Fibroblast of lung (primary cell): ENCODE data around the gene HSPBP1. TPM values are rescaled to one million over a fixed set of nuclear protein-coding genes. Genes with fewer than 3 reads are reported as not detected.

Experiments used
- DNase-seq, 2 donors: peaks; one replicate each; pipeline versions ENCODE4 v3.0.0 to v3.0.0-alpha.2; 2010; ENCODE audit warnings: low read depth in 2 of 2
- H2AFZ ChIP-seq: 2 replicates; pipeline ENCODE4 v1.5.1; 2012; ENCODE audit warnings: low read length, control low read depth, inconsistent platforms
- H3K27ac ChIP-seq: 2 replicates; pipeline ENCODE4 v1.5.1; 2011; ENCODE audit warnings: low read length, control low read depth; ENCODE audit not compliant: insufficient read depth
- H3K27me3 ChIP-seq: 2 replicates; pipeline ENCODE4 v1.5.1; 2011; ENCODE audit warnings: mild to moderate bottlenecking, low read length; ENCODE audit not compliant: control insufficient read depth, insufficient read depth
- H3K36me3 ChIP-seq: 2 replicates; pipeline ENCODE4 v1.5.1; 2011; ENCODE audit warnings: low read length; ENCODE audit not compliant: control insufficient read depth, insufficient read depth
- H3K4me1 ChIP-seq: 2 replicates; pipeline ENCODE4 v1.5.1; 2011; ENCODE audit warnings: low read length; ENCODE audit not compliant: control insufficient read depth, insufficient read depth; ENCODE audit errors: extremely low read depth
- H3K4me2 ChIP-seq: 2 replicates; pipeline ENCODE4 v1.5.1; 2011; ENCODE audit warnings: low read length, control low read depth; ENCODE audit not compliant: insufficient read depth; ENCODE audit errors: extremely low read depth
- H3K4me3 ChIP-seq, 4 experiments: fragments of 200-600 bp in 1 of 4; sonication (generic) in 1 of 4; replicated peaks in 1 of 4; 2 replicates each; pipeline ENCODE4 v1.5.1; 2011 to 2016; ENCODE audit warnings: low read length in 4 of 4, low read depth in 3 of 4, mild to moderate bottlenecking in 3 of 4, control low read depth in 2 of 4, inconsistent platforms in 1 of 4, mixed read lengths in 1 of 4; ENCODE audit not compliant: insufficient read depth in 1 of 4; ENCODE audit errors: control extremely low read depth in 1 of 4
- H3K79me2 ChIP-seq: 2 replicates; pipeline ENCODE4 v1.5.1; 2012; ENCODE audit warnings: mild to moderate bottlenecking, low read length, inconsistent platforms; ENCODE audit not compliant: control insufficient read depth, insufficient read depth
- H3K9ac ChIP-seq: 2 replicates; pipeline ENCODE4 v1.5.1; 2011; ENCODE audit warnings: mild to moderate bottlenecking, low read length, control low read depth; ENCODE audit not compliant: insufficient read depth
- H3K9me3 ChIP-seq: 2 replicates; pipeline ENCODE4 v1.5.1; 2012; ENCODE audit warnings: low read depth, low read length; ENCODE audit not compliant: control insufficient read depth, insufficient read depth
- H4K20me1 ChIP-seq: 2 replicates; pipeline ENCODE4 v1.5.1; 2011; ENCODE audit warnings: low read length; ENCODE audit not compliant: control insufficient read depth, insufficient read depth; ENCODE audit errors: extremely low read depth
- CTCF ChIP-seq, 2 donors: IDR thresholded peaks in 1 of 2; conservative IDR thresholded peaks in 1 of 2; 1 replicate in 1 of 2; 2 replicates in 1 of 2; pipeline ENCODE4 v1.5.1; 2011 to 2012; ENCODE audit warnings: low read length in 2 of 2, control low read depth in 1 of 2, inconsistent platforms in 1 of 2, low read depth in 1 of 2, mild to moderate bottlenecking in 1 of 2
- EZH2 ChIP-seq: IDR thresholded peaks from 2 replicates; pipeline ENCODE4 v1.5.1; 2012; ENCODE audit warnings: low read length, control low read depth, mild to moderate bottlenecking; ENCODE audit errors: missing control alignments
- polyA plus RNA-seq, 2 donors: library from polyadenylated mRNA; depleted of rRNA in 1 of 2; stranded (reverse) in 1 of 2; unstranded in 1 of 2; fragments of >200 nt; gene quantifications; 2 replicates each; pipeline ENCODE4 v1.2.1, GENCODE V29; 2011 to 2012; ENCODE audit warnings: missing spikeins in 1 of 2
- total RNA-seq: library from RNA; depleted of rRNA; stranded (reverse); fragments of >200 nt; gene quantifications from 2 replicates; pipeline ENCODE4 v1.2.1, GENCODE V29; 2014

The HSPBP1 gene
- total and polyA plus RNA-seq, 2 donors (not counting 1 experiment from before 2014, with no cell fraction given) = 12.5 to 21.5 TPM

- no peaks in the 10 kb centered on the region for H4K20me1 ChIP-seq
- H3K36me3 ChIP-seq = no peaks in the 10 kb centered on the region
- H3K4me2 ChIP-seq = no peak overlapping the region
- no peak overlapping the region for H3K27ac ChIP-seq
- H3K4me1 ChIP-seq = no peaks in the 10 kb centered on the region
- H3K79me2 ChIP-seq = no peaks in the 10 kb centered on the region
- no peak overlapping the region for H3K4me3 ChIP-seq
- no peak overlapping the region for H3K9ac ChIP-seq
- no peak overlapping the region for H2AFZ ChIP-seq
- peaks cover 2% of the 10 kb centered on the region for H3K27me3 ChIP-seq
- DNase-seq = no peak
- H3K9me3 ChIP-seq = no peaks in the 10 kb centered on the region
- TF ChIP-seq EZH2 = no peak
- TF ChIP-seq CTCF (conservative IDR thresholded peaks at IDR 0.05 in 1 of 2, IDR thresholded peaks at IDR 0.05 in 1 of 2; ENCODE audit: low read depth in 1 of 2, low read length in 2 of 2) = no peak
These were observed 36.1 kb upstream of the HSPBP1 start for GRCh38 chr19:55315956-55316525.

- H3K4me3 ChIP-seq = no peak overlapping the region
- no peak overlapping the region for H2AFZ ChIP-seq
- no peak for DNase-seq
- H3K27ac ChIP-seq = no peak overlapping the region
- TF ChIP-seq EZH2 = no peak
- no peak for TF ChIP-seq CTCF (conservative IDR thresholded peaks at IDR 0.05 in 1 of 2, IDR thresholded peaks at IDR 0.05 in 1 of 2; ENCODE audit: low read depth in 1 of 2, low read length in 2 of 2)
- no peaks in the 10 kb centered on the region for H3K79me2 ChIP-seq
- no peaks in the 10 kb centered on the region for H3K4me1 ChIP-seq
- H3K27me3 ChIP-seq = no peaks in the 10 kb centered on the region
- H3K9ac ChIP-seq = no peak overlapping the region
- no peak overlapping the region for H3K4me2 ChIP-seq
- H3K9me3 ChIP-seq = no peaks in the 10 kb centered on the region
- H3K36me3 ChIP-seq = no peaks in the 10 kb centered on the region
- no peaks in the 10 kb centered on the region for H4K20me1 ChIP-seq
These were observed 34.5 kb upstream of the HSPBP1 start for GRCh38 chr19:55314396-55314795.

- Histone ChIP-seq H3K9me3 (no peaks in the 10 kb centered on the region), H3K4me1 (no peaks in the 10 kb centered on the region), H3K79me2 (no peaks in the 10 kb centered on the region), H3K27me3 (no peaks in the 10 kb centered on the region), H3K27ac (no peak overlapping the region), H3K4me2 (no peak overlapping the region), H3K4me3 (no peak overlapping the region), H2AFZ (no peak overlapping the region), H4K20me1 (no peaks in the 10 kb centered on the region), H3K36me3 (no peaks in the 10 kb centered on the region), H3K9ac (no peak overlapping the region)
- DNase-seq = no peak
- TF ChIP-seq EZH2 (no peak), CTCF (conservative IDR thresholded peaks at IDR 0.05 in 1 of 2, IDR thresholded peaks at IDR 0.05 in 1 of 2; ENCODE audit: low read depth in 1 of 2, low read length in 2 of 2) (no peak)
These were observed 33.0 kb upstream of the HSPBP1 start for GRCh38 chr19:55312621-55313512.
